Kidney (tissue), 14 donors: ENCODE results near the gene RAPGEF6. TPM values are rescaled to one million over a fixed set of nuclear protein-coding genes. Genes with fewer than 3 reads are reported as not detected.
"Not testable (repeated sequence)": the region's sequence is repeated elsewhere in the genome, so short reads cannot be mapped to it uniquely, and the experiment has no call there.

ENCODE experiments used
- DNase-seq, 5 donors: peaks; one replicate each; pipeline ENCODE4 v3.0.0-alpha.2; 2013 to 2020
- FAIRE-seq: peaks from 2 replicates; lab custom pipeline; 2012; peaks lifted over from hg19 to GRCh38; lab: Jason Lieb, UNC
- H3K27ac ChIP-seq, 2 donors: one replicate each; pipeline ENCODE4 v1.7.0; 2013; ENCODE audit warnings: low read depth in 2 of 2, low read length in 2 of 2, inconsistent platforms in 1 of 2
- H3K27me3 ChIP-seq: one replicate; pipeline ENCODE4 v1.7.1; 2013; ENCODE audit warnings: low read length, inconsistent platforms; ENCODE audit not compliant: control insufficient read depth, insufficient read depth
- H3K36me3 ChIP-seq, 3 donors: one replicate each; pipeline versions ENCODE4 v1.7.0 to v1.7.1; 2013; ENCODE audit warnings: low read length in 3 of 3, control low read depth in 1 of 3, inconsistent platforms in 1 of 3; ENCODE audit not compliant: insufficient read depth in 3 of 3, control insufficient read depth in 2 of 3
- H3K4me1 ChIP-seq, 3 donors: one replicate each; pipeline versions ENCODE4 v1.7.0 to v1.7.1; 2013; ENCODE audit warnings: low read length in 3 of 3, inconsistent platforms in 1 of 3, low read depth in 1 of 3; ENCODE audit not compliant: control insufficient read depth in 2 of 3, insufficient read depth in 2 of 3
- H3K4me3 ChIP-seq, 3 donors: one replicate each; pipeline versions ENCODE4 v1.7.0 to v1.8.1; 2013; ENCODE audit warnings: low read length in 3 of 3, control low read depth in 1 of 3, inconsistent platforms in 1 of 3
- H3K9ac ChIP-seq, 3 donors: one replicate each; pipeline versions ENCODE4 v1.7.0 to v1.7.1; 2013; ENCODE audit warnings: low read length in 3 of 3, control low read depth in 1 of 3, inconsistent platforms in 1 of 3
- H3K9me3 ChIP-seq, 3 donors: one replicate each; pipeline versions ENCODE4 v1.7.0 to v1.7.1; 2013; ENCODE audit warnings: low read length in 3 of 3, control low read depth in 1 of 3, inconsistent platforms in 1 of 3; ENCODE audit not compliant: control insufficient read depth in 2 of 3, insufficient read depth in 1 of 3
- CTCF ChIP-seq: IDR thresholded peaks from 3 replicates; pipeline ENCODE4 v1.5.1; 2012; ENCODE audit warnings: mild to moderate bottlenecking, moderate library complexity, borderline replicate concordance; ENCODE audit not compliant: insufficient read depth; ENCODE audit errors: extremely low read depth
- intact Hi-C: fragments of 100-400 bp; cut with DNase I; formaldehyde crosslinking; loops from one replicate; pipeline ENCODE4 v1.11.1; 2022
- polyA plus RNA-seq: library from polyadenylated mRNA; stranded (reverse); fragments of 350-450 nt; fragmentation: Illumina TruSeq; extraction: RNeasy Lipid Tissue Mini Kit (QIAGEN cat#74804); gene quantifications from one replicate; pipeline ENCODE4 v1.2.3, GENCODE V29; 2014; ENCODE audit warnings: low read depth, low replicate concordance; ENCODE audit not compliant: insufficient read depth
- total RNA-seq: library from RNA; stranded (reverse); fragmentation: NEBNext Ultra II Directional; extraction: Animal tissue kit (Norgen Biotek cat#: 25700); gene quantifications from one replicate; pipeline ENCODE4 v1.2.1, GENCODE V29; 2021
- donor health status: control.
- donor health status: control.
- donor health status: control.
- donor health status: control.
- donor health status: control.
- donor health status: DM: yes; HTN: yes; CAD: no.
- donor health status: Normal renal cell carcinoma (clear cell type).

RAPGEF6 gene
- total and polyA plus RNA-seq, 2 donors from 2014 or later = 1.8 to 28.6 TPM

GRCh38 chr5:131622633-131623032 is 12.4 kb downstream of the RAPGEF6 start:
- FAIRE-seq (no peak), DNase-seq (no peak)
- Histone ChIP-seq H3K4me3 (no peak overlapping the region), H3K27ac (no peak overlapping the region), H3K9ac (no peak overlapping the region), H3K27me3 (no peaks in the 10 kb centered on the region), H3K4me1 (peaks cover 0 to 3% (median 0%) of the 10 kb centered on the region in 3 donors), H3K9me3 (no peaks in the 10 kb centered on the region), H3K36me3 (no peaks in the 10 kb centered on the region)
- intact Hi-C loops = no loop called here
- TF ChIP-seq CTCF = no peak

DNA sequence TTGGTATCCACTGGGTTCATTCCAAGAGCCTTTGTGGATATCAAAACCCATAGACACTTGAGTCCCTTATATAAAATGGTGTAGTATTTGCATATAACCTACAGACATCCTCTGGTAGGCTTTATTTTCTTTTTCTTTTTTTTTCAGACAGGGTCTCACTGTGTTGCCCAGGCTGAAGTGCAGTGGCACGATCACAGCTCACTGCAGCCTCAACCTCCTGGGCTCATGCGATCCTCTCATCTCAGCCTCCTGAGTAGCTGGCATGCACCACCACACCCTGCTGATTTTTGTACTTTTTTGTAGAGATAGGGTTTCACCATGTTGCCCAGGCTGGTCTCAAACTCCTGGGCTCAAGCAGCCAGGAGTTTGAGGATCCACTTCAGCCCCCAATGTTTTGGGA is 13.9 kb downstream of the RAPGEF6 start:
- H3K9ac ChIP-seq, H3K4me3 ChIP-seq, DNase-seq, H3K27ac ChIP-seq, H3K9me3 ChIP-seq, H3K27me3 ChIP-seq, H3K36me3 ChIP-seq, intact Hi-C loops, H3K4me1 ChIP-seq, FAIRE-seq: not testable (repeated sequence)

GRCh38 chr5:131619102-131619501 is 15.9 kb downstream of the RAPGEF6 start:
- Histone ChIP-seq H3K36me3 (no peaks in the 10 kb centered on the region), H3K4me1 (no peaks in the 10 kb centered on the region), H3K9me3 (no peaks in the 10 kb centered on the region), H3K4me3 (no peak overlapping the region), H3K27me3 (no peaks in the 10 kb centered on the region), H3K9ac (no peak overlapping the region), H3K27ac (no peak overlapping the region)
- TF ChIP-seq CTCF = no peak
- intact Hi-C loops = no loop called here
- DNase-seq (no peak), FAIRE-seq (no peak)

GRCh38 chr5:131617140-131617822 is 17.7 kb downstream of the RAPGEF6 start:
- no peak overlapping the region for H3K27ac ChIP-seq
- TF ChIP-seq CTCF = no peak
- intact Hi-C loops = no loop called here
- no peak overlapping the region for H3K4me3 ChIP-seq
- no peaks in the 10 kb centered on the region for H3K9me3 ChIP-seq
- DNase-seq (no peak), FAIRE-seq (no peak)
- H3K4me1 ChIP-seq = no peaks in the 10 kb centered on the region
- H3K27me3 ChIP-seq = no peaks in the 10 kb centered on the region
- H3K9ac ChIP-seq = no peak overlapping the region
- no peaks in the 10 kb centered on the region for H3K36me3 ChIP-seq
